Measurements from ENCODE around the gene SPATS2. TPM values are rescaled to one million over a fixed set of nuclear protein-coding genes. Genes with fewer than 3 reads are reported as not detected.

SPATS2 gene
- total and polyA plus RNA-seq, 2 of the 4 experiments (the other 2 are of a cell fraction), result 50.6 to 63.3 TPM

DNA sequence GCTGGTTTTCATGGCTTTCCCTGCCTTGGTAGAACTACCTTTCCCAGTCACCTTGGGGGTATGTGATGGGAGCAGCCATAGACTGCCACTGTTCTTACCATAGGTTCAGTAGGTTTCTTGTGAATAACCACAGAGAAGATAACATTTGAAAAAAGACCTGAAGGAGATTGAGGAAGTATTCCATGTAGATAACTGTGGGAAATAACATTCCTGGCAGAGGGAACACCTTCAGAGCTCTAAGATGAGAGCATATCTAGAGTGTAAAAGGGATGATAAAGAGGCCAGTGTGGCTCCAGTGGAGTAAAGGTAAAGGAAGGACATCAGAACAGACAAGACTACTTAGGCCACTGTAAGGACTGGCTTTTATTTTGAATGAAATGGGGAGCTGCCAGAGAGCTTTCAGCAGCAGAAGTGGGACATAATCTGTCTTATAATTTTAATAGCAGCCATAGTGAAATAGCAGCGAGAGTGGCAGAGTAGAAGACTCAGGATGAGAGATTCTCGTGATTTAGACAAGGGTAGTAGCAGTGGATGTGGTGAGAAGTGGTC is 88.9 kb downstream of the SPATS2 start:
- Histone ChIP-seq H2AK9ac (replicated peaks; ENCODE audit: low read depth, low read length, poor library complexity) (no peak overlapping the region), H3K4me2 (ENCODE audit: low read depth, low read length) (no peak overlapping the region), H2BK120ac (ENCODE audit: low read depth, low read length) (no peak overlapping the region), H3K56ac (ENCODE audit: extremely low read depth, insufficient read depth, low read length) (no peak overlapping the region), H2AK5ac (ENCODE audit: low read depth, low read length) (no peak overlapping the region), H3K9ac (ENCODE audit: low read depth, low read length) (no peak overlapping the region), H3K27me3 (ENCODE audit: control insufficient read depth, insufficient read depth, low read length) (no peaks in the 10 kb centered on the region), H2BK5ac (ENCODE audit: low read depth, low read length, poor library complexity, severe bottlenecking) (no peak overlapping the region), H4K91ac (ENCODE audit: insufficient read depth, low read depth, low read length) (no peak overlapping the region), H2BK20ac (ENCODE audit: low read depth, low read length) (no peak overlapping the region), H3K18ac (ENCODE audit: low read depth, low read length) (no peak overlapping the region), H4K5ac (ENCODE audit: low read depth, low read length) (no peak overlapping the region), H3K27ac (ENCODE audit: insufficient read depth, low read length) (no peak overlapping the region), H3K4me1 (ENCODE audit: control insufficient read depth, insufficient read depth, low read length) (no peaks in the 10 kb centered on the region), H3K4ac (ENCODE audit: low read depth, low read length) (no peak overlapping the region), H4K20me1 (ENCODE audit: insufficient read depth, low read length) (peaks cover 21% of the 10 kb centered on the region), H3K9me1 (ENCODE audit: insufficient read depth, low read length) (peaks cover 6% of the 10 kb centered on the region), H3K9me3 (ENCODE audit: control insufficient read depth, insufficient read depth, low read length) (no peaks in the 10 kb centered on the region), H3K4me3 (ENCODE audit: insufficient read depth, low read depth, low read length) (no peak overlapping the region), H4K8ac (ENCODE audit: low read depth in 2 of 2, low read length in 2 of 2) (no peak overlapping the region), H2AFZ (replicated peaks; ENCODE audit: low read length, poor library complexity) (no peak overlapping the region), H3K23ac (ENCODE audit: low read depth, low read length) (no peak overlapping the region), H2BK15ac (ENCODE audit: low read depth, low read length) (no peak overlapping the region), H3K36me3 (ENCODE audit: control insufficient read depth, insufficient read depth, low read length) (0 out of 2 replicates have a peak, but pooled peaks cover 2% of the 10 kb centered on the region), H3K14ac (replicated peaks; ENCODE audit: low read depth, low read length) (no peak overlapping the region), H3K79me1 (ENCODE audit: low read depth in 1 of 2, low read length in 2 of 2) (peaks cover 40 to 71% of the 10 kb centered on the region in 2 experiments)
- intact Hi-C loops (cut with micrococcal nuclease) (no loop called here), dilution Hi-C loops (cut with HindIII; ENCODE audit: low sequenced_read_pairs, unreplicated experiment) (no loop called here), in situ Hi-C loops (cut with MboI; ENCODE audit: low sequenced_read_pairs) (no loop called here)
- ATAC-seq (ENCODE audit: low read depth) (no peak), DNase-seq (no peak)
- CTCF ChIA-PET, result no interaction called here
- TF ChIP-seq MAZ (IDR thresholded peaks at IDR 0.05; ENCODE audit: borderline replicate concordance, low read depth, low read length) (no peak), FOS (IDR thresholded peaks at IDR 0.05; ENCODE audit: low read depth, low read length) (no peak), NFE2L2 (IDR thresholded peaks at IDR 0.05; ENCODE audit: low read depth, low read length) (no peak)
- TF ChIP-seq, protein P1, sequence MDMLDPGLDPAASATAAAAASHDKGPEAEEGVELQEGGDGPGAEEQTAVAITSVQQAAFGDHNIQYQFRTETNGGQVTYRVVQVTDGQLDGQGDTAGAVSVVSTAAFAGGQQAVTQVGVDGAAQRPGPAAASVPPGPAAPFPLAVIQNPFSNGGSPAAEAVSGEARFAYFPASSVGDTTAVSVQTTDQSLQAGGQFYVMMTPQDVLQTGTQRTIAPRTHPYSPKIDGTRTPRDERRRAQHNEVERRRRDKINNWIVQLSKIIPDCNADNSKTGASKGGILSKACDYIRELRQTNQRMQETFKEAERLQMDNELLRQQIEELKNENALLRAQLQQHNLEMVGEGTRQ (IDR thresholded peaks at IDR 0.05; ENCODE audit: low read depth, low read length), result no peak
- BruUV-seq (replicated peaks), result no TSS peak
- POLR2A ChIA-PET (ENCODE audit: unreplicated experiment), result no interaction called here
- 80% methylated on average over 2 of the region's 2 CpGs; no CpG with 5 or more reads in 1 of the 2 experiments for WGBS, 2 experiments (ENCODE audit: extremely low coverage in 2 of 2, insufficient read length in 1 of 2)

All from IMR-90 (cell line).